Endothelial cell (in vitro differentiated cells): ENCODE measurements around the gene SUPT16H. TPM values are rescaled to one million over a fixed set of nuclear protein-coding genes. Genes with fewer than 3 reads are reported as not detected.

Experiments
- DNase-seq: peaks from one replicate; pipeline ENCODE4 v3.0.0; 2021; ENCODE audit warnings: low spot score
- H3K27ac Mint-ChIP-seq: one replicate; pipeline ENCODE4 v1.8.0; 2021; ENCODE audit warnings: mixed read lengths, inconsistent platforms; ENCODE audit not compliant: unreplicated experiment
- H3K27me3 Mint-ChIP-seq: one replicate; pipeline ENCODE4 v1.8.0; 2021; ENCODE audit warnings: mild to moderate bottlenecking, moderate library complexity, mixed read lengths, inconsistent platforms; ENCODE audit not compliant: unreplicated experiment
- H3K36me3 Mint-ChIP-seq: one replicate; pipeline ENCODE4 v1.8.0; 2021; ENCODE audit warnings: mild to moderate bottlenecking, low read depth, mixed read lengths, inconsistent platforms; ENCODE audit not compliant: unreplicated experiment
- H3K4me1 Mint-ChIP-seq: one replicate; pipeline ENCODE4 v1.8.0; 2021; ENCODE audit warnings: mild to moderate bottlenecking, mixed read lengths, inconsistent platforms; ENCODE audit not compliant: unreplicated experiment
- H3K4me3 Mint-ChIP-seq: one replicate; pipeline ENCODE4 v1.8.0; 2021; ENCODE audit warnings: mild to moderate bottlenecking, mixed read lengths, inconsistent platforms; ENCODE audit not compliant: unreplicated experiment
- H3K9me3 Mint-ChIP-seq: one replicate; pipeline ENCODE4 v1.8.0; 2021; ENCODE audit warnings: mixed read lengths, inconsistent platforms; ENCODE audit not compliant: unreplicated experiment
- CTCF ChIP-seq: fragments of 200-600 bp; sonication (generic); IDR thresholded peaks from one replicate; pipeline ENCODE4 v1.5.0; 2021; ENCODE audit warnings: antibody characterized with exemption; ENCODE audit not compliant: unreplicated experiment
- total RNA-seq: library from RNA; stranded (reverse); fragmentation: NEBNext Ultra II Directional; extraction: Animal tissue kit (Norgen Biotek cat#: 25700); gene quantifications from one replicate; pipeline ENCODE4 v1.2.1, GENCODE V29; 2021; ENCODE audit not compliant: unreplicated experiment

The SUPT16H gene
- total RNA-seq, 1 donor from 2014 or later = 84.6 TPM

GRCh38 chr14:21332950-21333349, 50.9 kb downstream of the SUPT16H start:
- no peaks in the 10 kb centered on the region for H3K9me3 Mint-ChIP-seq
- no peak for TF ChIP-seq CTCF
- DNase-seq = no peak
- peaks cover 2% of the 10 kb centered on the region for H3K27me3 Mint-ChIP-seq
- H3K4me1 Mint-ChIP-seq = peaks cover 23% of the 10 kb centered on the region
- peaks cover 4% of the 10 kb centered on the region for H3K36me3 Mint-ChIP-seq
- peak overlapping the region; percentile 72 for H3K27ac Mint-ChIP-seq
- H3K4me3 Mint-ChIP-seq = no peak overlapping the region

GRCh38 chr14:21326972-21327371, 56.8 kb downstream of the SUPT16H start:
- Mint-ChIP-seq H3K4me1 (peaks cover 28% of the 10 kb centered on the region), H3K27ac (no peak overlapping the region), H3K36me3 (no peaks in the 10 kb centered on the region), H3K9me3 (no peaks in the 10 kb centered on the region), H3K4me3 (no peak overlapping the region), H3K27me3 (no peaks in the 10 kb centered on the region)
- DNase-seq = no peak
- TF ChIP-seq CTCF = no peak

GRCh38 chr14:21322716-21323115, 61.1 kb downstream of the SUPT16H start:
- TF ChIP-seq CTCF = no peak
- DNase-seq = no peak
- no peaks in the 10 kb centered on the region for H3K9me3 Mint-ChIP-seq
- peaks cover 6% of the 10 kb centered on the region for H3K27me3 Mint-ChIP-seq
- no peak overlapping the region for H3K4me3 Mint-ChIP-seq
- no peak overlapping the region for H3K27ac Mint-ChIP-seq
- H3K4me1 Mint-ChIP-seq = peaks cover 31% of the 10 kb centered on the region
- no peaks in the 10 kb centered on the region for H3K36me3 Mint-ChIP-seq

GRCh38 chr14:21320913-21321312, 62.9 kb downstream of the SUPT16H start:
- no peak for DNase-seq
- Mint-ChIP-seq H3K36me3 (no peaks in the 10 kb centered on the region), H3K9me3 (no peaks in the 10 kb centered on the region), H3K27ac (no peak overlapping the region), H3K4me1 (peaks cover 21% of the 10 kb centered on the region), H3K4me3 (no peak overlapping the region), H3K27me3 (peaks cover 6% of the 10 kb centered on the region)
- TF ChIP-seq CTCF = no peak

GRCh38 chr14:21317398-21317797, 66.4 kb downstream of the SUPT16H start:
- no peak for DNase-seq
- H3K36me3 Mint-ChIP-seq = no peaks in the 10 kb centered on the region
- no peak overlapping the region for H3K27ac Mint-ChIP-seq
- TF ChIP-seq CTCF = no peak
- no peaks in the 10 kb centered on the region for H3K9me3 Mint-ChIP-seq
- H3K4me1 Mint-ChIP-seq = peaks cover 14% of the 10 kb centered on the region
- peaks cover 6% of the 10 kb centered on the region for H3K27me3 Mint-ChIP-seq
- H3K4me3 Mint-ChIP-seq = no peak overlapping the region
